Glomerular endothelial cell (primary cell): ENCODE measurements around the gene FA2H. TPM values are rescaled to one million over a fixed set of nuclear protein-coding genes. Genes with fewer than 3 reads are reported as not detected.
"Not testable (repeated sequence)": the region's sequence is repeated elsewhere in the genome, so short reads cannot be mapped to it uniquely, and the experiment has no call there.

Experiments used
- DNase-seq: peaks from one replicate; pipeline ENCODE4 v3.0.0-alpha.2; 2011; ENCODE audit warnings: low read depth, low spot score; ENCODE audit errors: extremely low read depth
- total RNA-seq: library from RNA; depleted of rRNA; stranded (reverse); fragments of >200 nt; gene quantifications from 2 replicates; pipeline ENCODE4 v1.2.3, GENCODE V29; 2015

The FA2H gene
- total RNA-seq, 1 donor from 2014 or later, result not detected

- peak; percentile 61 for DNase-seq
These were observed 78.9 kb downstream of the FA2H start for GRCh38 chr16:74695450-74696422.

GRCh38 chr16:74691093-74691855 lies 83.3 kb downstream of the FA2H start:
- DNase-seq, result no peak

GRCh38 chr16:74682556-74682955 lies 92.1 kb downstream of the FA2H start:
- no peak for DNase-seq

- no peak for DNase-seq
These were observed 93.9 kb downstream of the FA2H start for GRCh38 chr16:74680681-74681080.

- DNase-seq, result no peak
These were observed 94.6 kb downstream of the FA2H start for GRCh38 chr16:74679983-74680382.

GRCh38 chr16:74677868-74678267 lies 96.8 kb downstream of the FA2H start:
- DNase-seq, result no peak

- DNase-seq, result no peak
These were observed 100.7 kb downstream of the FA2H start for GRCh38 chr16:74673876-74674275.

GRCh38 chr16:74668877-74669276 lies 105.7 kb downstream of the FA2H start:
- not testable (repeated sequence) for DNase-seq

- DNase-seq, result no peak
These were observed 107.3 kb downstream of the FA2H start for GRCh38 chr16:74667255-74667700.

GRCh38 chr16:74666425-74667254 lies 108.0 kb downstream of the FA2H start, which contains the start of gene RFWD3:
RFWD3 (minus strand) TSS chr16:74666877; CDS start chr16:74661449, 5,428 bp downstream.
- DNase-seq, result peak; percentile 93

GRCh38 chr16:74666010-74666421 lies 108.6 kb downstream of the FA2H start:
- DNase-seq, result no peak

Other genes with a start within 250 kb of the FA2H start
- gene GLG1, start 167.7 kb downstream of the FA2H start, total RNA-seq, result 163 and 253 TPM in 2 replicates
- gene RFWD3, start 107.9 kb downstream of the FA2H start, total RNA-seq, result 20.3 and 20.9 TPM in 2 replicates
- 22.8 and 28.5 TPM in 2 replicates for gene MLKL, start 74.0 kb downstream of the FA2H start, total RNA-seq
- 20.2 and 23.7 TPM in 2 replicates for gene WDR59, start 210.3 kb upstream of the FA2H start, total RNA-seq
- gene ZNRF1, start 224.2 kb upstream of the FA2H start, total RNA-seq, result 39.3 and 50.2 TPM in 2 replicates